GM23248 (cell line): ENCODE data around the gene RAD21L1. TPM values are rescaled to one million over a fixed set of nuclear protein-coding genes. Genes with fewer than 3 reads are reported as not detected.

Experiments
- DNase-seq: peaks from one replicate; pipeline ENCODE4 v3.0.0-alpha.2; 2015
- H2AFZ ChIP-seq: fragments of 200-600 bp; sonication (generic); 2 replicates; pipeline ENCODE4 v1.6.1; 2016; ENCODE audit warnings: antibody characterized with exemption
- H3F3A ChIP-seq: fragments of 200-600 bp; sonication (generic); 2 replicates; pipeline ENCODE4 v1.6.1; 2016; ENCODE audit warnings: mild to moderate bottlenecking, antibody characterized with exemption, mixed run types; ENCODE audit not compliant: insufficient read depth
- H3K27ac ChIP-seq: fragments of 200-600 bp; sonication (generic); 2 replicates; pipeline ENCODE4 v1.5.1; 2016; ENCODE audit warnings: mild to moderate bottlenecking
- H3K27me3 ChIP-seq: fragments of 200-600 bp; sonication (generic); replicated peaks from 2 replicates; pipeline ENCODE4 v1.6.1; 2016; ENCODE audit warnings: mild to moderate bottlenecking; ENCODE audit not compliant: insufficient read depth
- H3K36me3 ChIP-seq: fragments of 200-600 bp; sonication (generic); 2 replicates; pipeline ENCODE4 v1.6.1; 2016; ENCODE audit warnings: low read depth, mild to moderate bottlenecking
- H3K4me1 ChIP-seq: fragments of 200-600 bp; sonication (generic); 2 replicates; pipeline ENCODE4 v1.6.1; 2016; ENCODE audit warnings: mild to moderate bottlenecking; ENCODE audit not compliant: insufficient read depth
- H3K4me2 ChIP-seq: fragments of 200-600 bp; sonication (generic); one replicate; pipeline ENCODE4 v1.6.1; 2016; ENCODE audit warnings: mild to moderate bottlenecking; ENCODE audit not compliant: unreplicated experiment
- H3K4me3 ChIP-seq: fragments of 200-600 bp; sonication (generic); 2 replicates; pipeline ENCODE4 v1.5.1; 2016; ENCODE audit warnings: mild to moderate bottlenecking
- H3K79me2 ChIP-seq: fragments of 200-600 bp; sonication (generic); 2 replicates; pipeline ENCODE4 v1.6.1; 2016; ENCODE audit warnings: mild to moderate bottlenecking; ENCODE audit not compliant: insufficient read depth
- H3K9ac ChIP-seq: fragments of 200-600 bp; sonication (generic); 2 replicates; pipeline ENCODE4 v1.6.1; 2016; ENCODE audit warnings: mild to moderate bottlenecking
- H3K9me2 ChIP-seq: fragments of 200-600 bp; sonication (generic); 2 replicates; pipeline ENCODE4 v1.6.1; 2016; ENCODE audit warnings: mixed run types, mild to moderate bottlenecking, moderate library complexity; ENCODE audit not compliant: insufficient read depth
- H3K9me3 ChIP-seq: fragments of 200-600 bp; sonication (generic); one replicate; pipeline ENCODE4 v1.6.1; 2017; ENCODE audit warnings: low read depth
- H4K20me1 ChIP-seq: fragments of 200-600 bp; sonication (generic); 2 replicates; pipeline ENCODE4 v1.6.0; 2016; ENCODE audit not compliant: insufficient read depth
- EZH2 ChIP-seq: fragments of 200-600 bp; sonication (generic); IDR thresholded peaks from 2 replicates; pipeline ENCODE4 v1.6.1; 2018; ENCODE audit warnings: antibody characterized with exemption, mild to moderate bottlenecking; ENCODE audit not compliant: insufficient read depth, poor library complexity, severe bottlenecking
- EZH2phosphoT487 ChIP-seq: fragments of 200-600 bp; sonication (generic); IDR thresholded peaks from 2 replicates; pipeline ENCODE4 v1.6.1; 2018; ENCODE audit warnings: antibody characterized with exemption, moderate library complexity, mild to moderate bottlenecking, low read depth; ENCODE audit not compliant: insufficient read depth
- WGBS, 2 experiments: methylation state at CpG; one replicate each; pipeline ENCODE4 v1.1.6; 2015 to 2017; ENCODE audit warnings: low lambda C conversion rate in 2 of 2, low coverage in 1 of 2; ENCODE audit errors: missing lambda C conversion rate in 2 of 2; 5-methylcytosine and 5-hydroxymethylcytosine counted together
- in situ Hi-C: fragments of 300-500 bp; cut with MboI; formaldehyde crosslinking; loops from 2 replicates; pipeline ENCODE4 v1.15.0; 2020
- polyA plus RNA-seq: library from polyadenylated mRNA; unstranded; fragments of >200 nt; fragmentation: Nextera tagmentation; extraction: Ambion mirVana; gene quantifications from 2 replicates; pipeline ENCODE4 v1.2.1, GENCODE V29; 2016
- total RNA-seq: library from RNA; depleted of rRNA; stranded (reverse); fragments of >200 nt; shearing (Covaris generic); gene quantifications from 2 replicates; pipeline ENCODE4 v1.2.3, GENCODE V29; 2014

RAD21L1 gene
- total and polyA plus RNA-seq, 2 experiments from 2014 or later, result 0.16 TPM; not detected in 1

GRCh38 chr20:1293641-1294379 lies 68.0 kb downstream of the RAD21L1 start:
- Histone ChIP-seq H3K9ac (no peak overlapping the region), H3K4me3 (no peak overlapping the region), H4K20me1 (no peaks in the 10 kb centered on the region), H2AFZ (no peak overlapping the region), H3K27ac (no peak overlapping the region), H3K27me3 (no peaks in the 10 kb centered on the region), H3K4me2 (no peak overlapping the region), H3K79me2 (no peaks in the 10 kb centered on the region), H3F3A (no peaks in the 10 kb centered on the region), H3K36me3 (no peaks in the 10 kb centered on the region; the same call in 1 of the 2 replicates), H3K9me3 (no peaks in the 10 kb centered on the region), H3K4me1 (no peaks in the 10 kb centered on the region), H3K9me2 (no peaks in the 10 kb centered on the region)
- WGBS, 2 experiments, result 80 to 84% methylated on average over 6 of the region's 6 CpGs
- in situ Hi-C loops, result no loop called here
- DNase-seq, result no peak
- no peak for TF ChIP-seq EZH2
- no peak for TF ChIP-seq EZH2phosphoT487

- Histone ChIP-seq H3K36me3 (no peaks in the 10 kb centered on the region; the same call in 1 of the 2 replicates), H3K4me2 (no peak overlapping the region), H3F3A (no peaks in the 10 kb centered on the region), H3K27me3 (no peaks in the 10 kb centered on the region), H3K4me1 (no peaks in the 10 kb centered on the region), H2AFZ (no peak overlapping the region), H3K9ac (no peak overlapping the region), H3K9me3 (no peaks in the 10 kb centered on the region), H3K9me2 (no peaks in the 10 kb centered on the region), H3K79me2 (no peaks in the 10 kb centered on the region), H4K20me1 (no peaks in the 10 kb centered on the region), H3K4me3 (no peak overlapping the region), H3K27ac (no peak overlapping the region)
- TF ChIP-seq EZH2phosphoT487, result no peak
- no peak for TF ChIP-seq EZH2
- 88 to 96% methylated on average over 8 of the region's 8 CpGs for WGBS, 2 experiments
- in situ Hi-C loops, result no loop called here
- DNase-seq, result no peak
Measured at GRCh38 chr20:1294497-1294896, 68.7 kb downstream of the RAD21L1 start.

GRCh38 chr20:1295276-1295930 lies 69.6 kb downstream of the RAD21L1 start:
- Histone ChIP-seq H3K27ac (no peak overlapping the region), H3K9me3 (no peaks in the 10 kb centered on the region), H3K9ac (no peak overlapping the region), H2AFZ (no peak overlapping the region), H3K4me2 (no peak overlapping the region), H3K27me3 (no peaks in the 10 kb centered on the region), H3K4me3 (no peak overlapping the region), H3K36me3 (no peaks in the 10 kb centered on the region; the same call in 1 of the 2 replicates), H3K9me2 (no peaks in the 10 kb centered on the region), H3K4me1 (no peaks in the 10 kb centered on the region), H3K79me2 (no peaks in the 10 kb centered on the region), H4K20me1 (no peaks in the 10 kb centered on the region), H3F3A (no peaks in the 10 kb centered on the region)
- DNase-seq, result no peak
- no peak for TF ChIP-seq EZH2phosphoT487
- TF ChIP-seq EZH2, result no peak
- in situ Hi-C loops, result no loop called here
- 89 to 90% methylated on average over 19 to 20 of the region's 20 CpGs for WGBS, 2 experiments

- no peak for DNase-seq
- Histone ChIP-seq H3K9me2 (no peaks in the 10 kb centered on the region), H3K36me3 (no peaks in the 10 kb centered on the region; the same call in 1 of the 2 replicates), H3K27me3 (no peaks in the 10 kb centered on the region), H3K27ac (no peak overlapping the region), H2AFZ (no peak overlapping the region), H3K9me3 (no peaks in the 10 kb centered on the region), H3K4me1 (peaks cover 7% of the 10 kb centered on the region; the same call in 1 of the 2 replicates), H3K4me2 (no peak overlapping the region), H3K4me3 (no peak overlapping the region), H3F3A (no peaks in the 10 kb centered on the region), H3K79me2 (no peaks in the 10 kb centered on the region), H4K20me1 (no peaks in the 10 kb centered on the region), H3K9ac (no peak overlapping the region)
- WGBS, 2 experiments, result 94 to 95% methylated on average over 20 of the region's 20 CpGs
- no peak for TF ChIP-seq EZH2phosphoT487
- no peak for TF ChIP-seq EZH2
- in situ Hi-C loops, result no loop called here
Measured at GRCh38 chr20:1296117-1296610, 70.3 kb downstream of the RAD21L1 start.
